ENCODE results near the gene ISCU. TPM values are rescaled to one million over a fixed set of nuclear protein-coding genes. Genes with fewer than 3 reads are reported as not detected.

Gene ISCU
- total RNA-seq, 1 donor from 2014 or later, result 67.8 TPM

- H3K27me3 Mint-ChIP-seq (ENCODE audit: unreplicated experiment), result peaks cover 8% of the 10 kb centered on the region
- no peak overlapping the region for H3K4me3 Mint-ChIP-seq (ENCODE audit: unreplicated experiment)
- H3K9me3 Mint-ChIP-seq (ENCODE audit: unreplicated experiment), result no peaks in the 10 kb centered on the region
- H3K4me1 Mint-ChIP-seq (ENCODE audit: unreplicated experiment), result peaks cover 4% of the 10 kb centered on the region
- H3K36me3 Mint-ChIP-seq (ENCODE audit: low read depth, unreplicated experiment), result no peaks in the 10 kb centered on the region
- H3K27ac Mint-ChIP-seq (ENCODE audit: unreplicated experiment), result no peak overlapping the region
- no peak for DNase-seq (ENCODE audit: low spot score)
- TF ChIP-seq, protein P1, sequence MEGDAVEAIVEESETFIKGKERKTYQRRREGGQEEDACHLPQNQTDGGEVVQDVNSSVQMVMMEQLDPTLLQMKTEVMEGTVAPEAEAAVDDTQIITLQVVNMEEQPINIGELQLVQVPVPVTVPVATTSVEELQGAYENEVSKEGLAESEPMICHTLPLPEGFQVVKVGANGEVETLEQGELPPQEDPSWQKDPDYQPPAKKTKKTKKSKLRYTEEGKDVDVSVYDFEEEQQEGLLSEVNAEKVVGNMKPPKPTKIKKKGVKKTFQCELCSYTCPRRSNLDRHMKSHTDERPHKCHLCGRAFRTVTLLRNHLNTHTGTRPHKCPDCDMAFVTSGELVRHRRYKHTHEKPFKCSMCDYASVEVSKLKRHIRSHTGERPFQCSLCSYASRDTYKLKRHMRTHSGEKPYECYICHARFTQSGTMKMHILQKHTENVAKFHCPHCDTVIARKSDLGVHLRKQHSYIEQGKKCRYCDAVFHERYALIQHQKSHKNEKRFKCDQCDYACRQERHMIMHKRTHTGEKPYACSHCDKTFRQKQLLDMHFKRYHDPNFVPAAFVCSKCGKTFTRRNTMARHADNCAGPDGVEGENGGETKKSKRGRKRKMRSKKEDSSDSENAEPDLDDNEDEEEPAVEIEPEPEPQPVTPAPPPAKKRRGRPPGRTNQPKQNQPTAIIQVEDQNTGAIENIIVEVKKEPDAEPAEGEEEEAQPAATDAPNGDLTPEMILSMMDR (IDR thresholded peaks at IDR 0.05; ENCODE audit: unreplicated experiment), result no peak
Observed at GRCh38 chr12:108600702-108601007, 38.3 kb downstream of the ISCU start.

GRCh38 chr12:108602209-108602705 lies 39.9 kb downstream of the ISCU start:
- Mint-ChIP-seq H3K36me3 (ENCODE audit: low read depth, unreplicated experiment) (no peaks in the 10 kb centered on the region), H3K4me3 (ENCODE audit: unreplicated experiment) (no peak overlapping the region), H3K9me3 (ENCODE audit: unreplicated experiment) (no peaks in the 10 kb centered on the region), H3K4me1 (ENCODE audit: unreplicated experiment) (peaks cover 4% of the 10 kb centered on the region), H3K27ac (ENCODE audit: unreplicated experiment) (no peak overlapping the region), H3K27me3 (ENCODE audit: unreplicated experiment) (peaks cover 8% of the 10 kb centered on the region)
- TF ChIP-seq, protein P1 (IDR thresholded peaks at IDR 0.05; ENCODE audit: unreplicated experiment), result no peak
- no peak for DNase-seq (ENCODE audit: low spot score)

GRCh38 chr12:108602976-108603704 lies 40.7 kb downstream of the ISCU start:
- no peak for DNase-seq (ENCODE audit: low spot score)
- H3K4me3 Mint-ChIP-seq (ENCODE audit: unreplicated experiment), result no peak overlapping the region
- H3K27me3 Mint-ChIP-seq (ENCODE audit: unreplicated experiment), result peaks cover 7% of the 10 kb centered on the region
- TF ChIP-seq, protein P1 (IDR thresholded peaks at IDR 0.05; ENCODE audit: unreplicated experiment), result no peak
- H3K27ac Mint-ChIP-seq (ENCODE audit: unreplicated experiment), result peak overlapping the region; percentile 72
- no peaks in the 10 kb centered on the region for H3K36me3 Mint-ChIP-seq (ENCODE audit: low read depth, unreplicated experiment)
- H3K4me1 Mint-ChIP-seq (ENCODE audit: unreplicated experiment), result peaks cover 4% of the 10 kb centered on the region
- no peaks in the 10 kb centered on the region for H3K9me3 Mint-ChIP-seq (ENCODE audit: unreplicated experiment)

DNA sequence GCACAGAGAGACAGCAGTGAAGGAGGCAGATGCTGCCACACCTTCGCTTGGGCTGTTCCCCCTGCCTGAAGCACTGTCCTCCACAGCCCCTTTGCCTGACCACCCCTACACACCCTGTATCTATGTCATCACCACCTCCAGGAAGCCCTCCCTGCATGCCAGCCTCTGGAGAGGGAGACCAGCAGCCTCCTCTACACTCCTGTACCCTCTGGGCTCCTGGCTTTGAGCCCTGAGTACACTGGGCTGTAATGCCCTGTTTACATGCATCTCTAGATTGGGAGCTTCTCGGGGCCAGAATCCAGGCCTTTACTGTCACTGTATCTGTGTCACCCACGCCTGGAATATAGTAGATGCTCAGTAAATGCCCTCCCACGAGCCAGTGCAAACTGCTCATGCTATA lies 41.3 kb downstream of the ISCU start:
- Mint-ChIP-seq H3K9me3 (ENCODE audit: unreplicated experiment) (no peaks in the 10 kb centered on the region), H3K4me1 (ENCODE audit: unreplicated experiment) (peaks cover 4% of the 10 kb centered on the region), H3K27me3 (ENCODE audit: unreplicated experiment) (peaks cover 7% of the 10 kb centered on the region), H3K36me3 (ENCODE audit: low read depth, unreplicated experiment) (no peaks in the 10 kb centered on the region), H3K27ac (ENCODE audit: unreplicated experiment) (peak overlapping the region; percentile 72), H3K4me3 (ENCODE audit: unreplicated experiment) (no peak overlapping the region)
- TF ChIP-seq, protein P1 (IDR thresholded peaks at IDR 0.05; ENCODE audit: unreplicated experiment), result no peak
- no peak for DNase-seq (ENCODE audit: low spot score)

DNA sequence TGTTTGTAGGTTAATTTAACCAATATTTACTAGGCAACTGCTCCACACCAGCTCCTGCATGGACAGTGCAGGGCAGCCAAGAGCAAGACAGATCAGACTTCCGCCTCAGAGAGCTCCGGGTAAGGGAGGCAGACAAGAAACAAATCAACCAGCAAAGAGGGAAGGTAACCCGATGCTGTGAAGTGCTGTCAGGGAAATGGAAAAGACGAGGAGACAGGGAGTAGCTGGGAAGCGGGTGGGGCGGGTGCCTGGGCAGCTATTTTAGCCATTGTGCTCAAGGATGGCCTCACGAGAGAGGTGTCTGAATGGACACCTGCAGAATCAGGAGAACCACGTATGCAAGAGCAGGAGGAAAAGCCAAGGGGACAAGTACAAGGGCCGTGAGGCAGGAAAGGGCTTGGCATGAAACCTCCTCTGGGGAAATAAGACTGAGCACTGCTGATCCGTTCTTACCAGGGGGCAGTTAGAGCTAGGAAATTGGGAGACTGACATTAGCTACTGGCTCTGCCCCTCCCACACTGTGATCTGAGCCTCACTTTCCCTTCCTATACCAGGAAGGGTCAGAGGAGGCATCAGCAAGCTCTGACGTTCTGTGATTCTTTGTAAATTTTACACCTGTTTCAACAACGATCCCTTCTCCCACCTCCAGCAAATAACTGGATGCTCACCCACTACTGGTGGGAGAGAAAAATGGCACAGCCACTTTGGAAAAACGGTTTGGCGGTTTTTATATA lies 42.0 kb downstream of the ISCU start:
- Mint-ChIP-seq H3K27me3 (ENCODE audit: unreplicated experiment) (peaks cover 7% of the 10 kb centered on the region), H3K9me3 (ENCODE audit: unreplicated experiment) (no peaks in the 10 kb centered on the region), H3K27ac (ENCODE audit: unreplicated experiment) (peak overlapping the region; percentile 30)

More for the DNA sequence above, 42.0 kb downstream of the ISCU start:
- Mint-ChIP-seq H3K4me1 (ENCODE audit: unreplicated experiment) (peaks cover 4% of the 10 kb centered on the region), H3K4me3 (ENCODE audit: unreplicated experiment) (no peak overlapping the region), H3K36me3 (ENCODE audit: low read depth, unreplicated experiment) (no peaks in the 10 kb centered on the region)
- DNase-seq (ENCODE audit: low spot score), result no peak
- TF ChIP-seq, protein P1 (IDR thresholded peaks at IDR 0.05; ENCODE audit: unreplicated experiment), result no peak

Data from endothelial cell (in vitro differentiated cells).